Common myeloid progenitor, CD34-positive (primary cell): Measurements from ENCODE around the gene PSD4.
A peak's percentile ranks its signal among the peaks of the same experiment; 100 is the strongest.

Source experiments
- CTCF ChIA-PET: fragments of 350-600 bp; sonication (Branson Sonifier 250); formaldehyde crosslinking; loops from one replicate; lab custom pipeline; 2021; ENCODE audit warnings: antibody characterized with exemption; lab: Charles Lee
- POLR2A ChIA-PET: fragments of 350-600 bp; sonication (Branson Sonifier 250); formaldehyde crosslinking; loops from one replicate; lab custom pipeline; 2021; ENCODE audit warnings: antibody characterized with exemption; lab: Charles Lee
- DNase-seq, 3 donors: peaks; one replicate each; pipeline versions ENCODE4 v3.0.0 to v3.0.0-alpha.2; 2013
- H3K27ac ChIP-seq, 2 experiments: 1 replicate in 1 of 2; 2 replicates in 1 of 2; pipeline ENCODE4 v1.7.0; 2013; ENCODE audit warnings: inconsistent platforms in 2 of 2, low read length in 2 of 2, mild to moderate bottlenecking in 2 of 2, low read depth in 1 of 2, moderate library complexity in 1 of 2; ENCODE audit not compliant: severe bottlenecking in 2 of 2, insufficient read depth in 1 of 2, poor library complexity in 1 of 2
- H3K27me3 ChIP-seq, 5 experiments: replicated peaks in 2 of 5; 1 replicate in 3 of 5; 2 replicates in 2 of 5; pipeline versions ENCODE4 v1.6.1 to v1.7.0; 2013; ENCODE audit warnings: low read length in 4 of 5, mild to moderate bottlenecking in 2 of 5, moderate library complexity in 2 of 5, inconsistent platforms in 1 of 5; ENCODE audit not compliant: insufficient read depth in 5 of 5, control insufficient read depth in 4 of 5
- H3K36me3 ChIP-seq, 4 experiments: 1 replicate in 2 of 4; 2 replicates in 2 of 4; pipeline versions ENCODE4 v1.6.1 to v1.7.0; 2013; ENCODE audit warnings: low read length in 3 of 4, control low read depth in 1 of 4, mild to moderate bottlenecking in 1 of 4; ENCODE audit not compliant: control insufficient read depth in 4 of 4, insufficient read depth in 4 of 4
- H3K4me1 ChIP-seq, 4 experiments: 1 replicate in 3 of 4; 2 replicates in 1 of 4; pipeline versions ENCODE4 v1.6.1 to v1.7.1; 2013; ENCODE audit warnings: low read length in 3 of 4, mild to moderate bottlenecking in 3 of 4, control low read depth in 1 of 4, inconsistent platforms in 1 of 4, moderate library complexity in 1 of 4; ENCODE audit not compliant: control insufficient read depth in 4 of 4, insufficient read depth in 4 of 4; ENCODE audit errors: control extremely low read depth in 1 of 4
- H3K4me3 ChIP-seq, 7 experiments: 1 replicate in 4 of 7; 2 replicates in 3 of 7; pipeline versions ENCODE4 v1.5.1 to v1.7.0; 2013; ENCODE audit warnings: mild to moderate bottlenecking in 7 of 7, low read length in 6 of 7, moderate library complexity in 6 of 7, inconsistent platforms in 2 of 7, low read depth in 2 of 7, control low read depth in 1 of 7; ENCODE audit not compliant: insufficient read depth in 4 of 7, control insufficient read depth in 1 of 7; ENCODE audit errors: extremely low read depth in 1 of 7
- H3K9me3 ChIP-seq, 5 experiments: 1 replicate in 4 of 5; 2 replicates in 1 of 5; pipeline versions ENCODE4 v1.6.1 to v1.7.1; 2013; ENCODE audit warnings: low read length in 4 of 5, mild to moderate bottlenecking in 2 of 5, inconsistent platforms in 1 of 5, low read depth in 1 of 5, moderate library complexity in 1 of 5; ENCODE audit not compliant: control insufficient read depth in 4 of 5, insufficient read depth in 2 of 5; ENCODE audit errors: control extremely low read depth in 1 of 5
- WGBS: methylation state at CpG from one replicate; pipeline ENCODE4 v1.1.5; 2013; ENCODE audit not compliant: insufficient coverage; 5-methylcytosine and 5-hydroxymethylcytosine counted together

PSD4 gene

GRCh38 chr2:113136828-113137775 is 36.7 kb upstream of the PSD4 start:
- WGBS, result 43% methylated on average over 7 of the region's 8 CpGs
- no peak overlapping the region for H3K27ac ChIP-seq
- POLR2A ChIA-PET, result no interaction called here

GRCh38 chr2:113137827-113138226 is 35.9 kb upstream of the PSD4 start:
- CTCF ChIA-PET, result interaction anchor here (0.7 to 13.0 kb wide), 30 partner anchors 8 to 252 kb away, joined by 3 to 286 read pairs (median 6); partner anchors contain the start of genes IL1RN and PSD4
- no peak for DNase-seq
- WGBS, result no CpG with 5 or more reads among the region's 1 CpG
- Histone ChIP-seq H3K4me1 (peaks cover 0 to 14% (median 2%) of the 10 kb centered on the region in 4 experiments), H3K27ac (no peak overlapping the region), H3K4me3 (no peak overlapping the region), H3K9me3 (no peaks in the 10 kb centered on the region), H3K36me3 (no peaks in the 10 kb centered on the region), H3K27me3 (no peaks in the 10 kb centered on the region)
- POLR2A ChIA-PET, result interaction anchor here (0.5 to 1.0 kb wide), 2 partner anchors 58 to 162 kb away, joined by 3 read pairs; no protein-coding TSS in a partner anchor

More at GRCh38 chr2:113136828-113137775, 36.7 kb upstream of the PSD4 start:
- Histone ChIP-seq H3K9me3 (no peaks in the 10 kb centered on the region), H3K27me3 (no peaks in the 10 kb centered on the region), H3K36me3 (no peaks in the 10 kb centered on the region), H3K4me1 (peaks cover 0 to 14% (median 2%) of the 10 kb centered on the region in 4 experiments), H3K4me3 (no peak overlapping the region)
- CTCF ChIA-PET, result interaction anchor here (0.8 to 13.0 kb wide), 24 partner anchors 9 to 253 kb away, joined by 3 to 286 read pairs (median 8); partner anchors contain the start of genes IL1RN and PSD4
- DNase-seq, result peak; percentile 39 to 63 (median 49)

- H3K9me3 ChIP-seq, result no peaks in the 10 kb centered on the region
- POLR2A ChIA-PET, result interaction anchor here (0.5 to 1.0 kb wide), 3 partner anchors 10 to 161 kb away, joined by 3 read pairs; no protein-coding TSS in a partner anchor
- peak; percentile 82 to 91 (median 82) for DNase-seq
- no peaks in the 10 kb centered on the region for H3K27me3 ChIP-seq
- no peaks in the 10 kb centered on the region for H3K36me3 ChIP-seq
- WGBS, result 30% methylated on average over 8 of the region's 13 CpGs
- peaks cover 0 to 13% (median 1%) of the 10 kb centered on the region in 4 experiments for H3K4me1 ChIP-seq
- no peak overlapping the region for H3K27ac ChIP-seq
- CTCF ChIA-PET, result interaction anchor here (0.7 to 13.0 kb wide), 30 partner anchors 7 to 269 kb away, joined by 3 to 286 read pairs (median 6); partner anchors contain the start of genes IL1RN and PSD4
- peak overlapping the region in 3 of 7 experiments; percentile 34 to 57 (median 35) for H3K4me3 ChIP-seq
These were observed 35.1 kb upstream of the PSD4 start for GRCh38 chr2:113138428-113139322.

GRCh38 chr2:113141451-113141850 is 32.3 kb upstream of the PSD4 start:
- Histone ChIP-seq H3K27ac (no peak overlapping the region), H3K36me3 (no peaks in the 10 kb centered on the region), H3K4me3 (no peak overlapping the region), H3K4me1 (peaks cover 0 to 7% (median under 1%) of the 10 kb centered on the region in 4 experiments), H3K9me3 (no peaks in the 10 kb centered on the region), H3K27me3 (no peaks in the 10 kb centered on the region)
- ChIA-PET CTCF (interaction anchor here (1.2 to 13.0 kb wide), 7 partner anchors 32 to 229 kb away, joined by 3 to 286 read pairs (median 66); partner anchors contain the start of gene PSD4), POLR2A (interaction anchor here (0.6 kb wide), 1 partner anchor 53 kb away, joined by 6 read pairs; no protein-coding TSS in a partner anchor)
- WGBS, result 96% methylated on average over 5 of the region's 6 CpGs
- DNase-seq, result no peak

GRCh38 chr2:113142290-113142689 is 31.5 kb upstream of the PSD4 start:
- Histone ChIP-seq H3K27me3 (no peaks in the 10 kb centered on the region), H3K9me3 (no peaks in the 10 kb centered on the region), H3K4me3 (no peak overlapping the region), H3K27ac (no peak overlapping the region), H3K36me3 (no peaks in the 10 kb centered on the region), H3K4me1 (peaks cover 0 to 7% (median under 1%) of the 10 kb centered on the region in 4 experiments)
- DNase-seq, result no peak
- ChIA-PET CTCF (interaction anchor here (0.7 to 13.0 kb wide), 6 partner anchors 31 to 98 kb away, joined by 3 to 286 read pairs (median 48); partner anchors contain the start of gene PSD4), POLR2A (no interaction called here)
- WGBS, result 100% methylated on average over 1 of the region's 2 CpGs

- POLR2A ChIA-PET, result no interaction called here
- no peaks in the 10 kb centered on the region for H3K27me3 ChIP-seq
- CTCF ChIA-PET, result interaction anchor here (1.1 to 12.1 kb wide), 3 partner anchors 11 to 62 kb away, joined by 3 to 127 read pairs (median 3); no protein-coding TSS in a partner anchor
- no peak overlapping the region for H3K4me3 ChIP-seq
- H3K27ac ChIP-seq, result no peak overlapping the region
- no peaks in the 10 kb centered on the region for H3K9me3 ChIP-seq
- no peaks in the 10 kb centered on the region for H3K4me1 ChIP-seq
- no peak for DNase-seq
- WGBS, result 100% methylated on average over 3 of the region's 4 CpGs
- H3K36me3 ChIP-seq, result no peaks in the 10 kb centered on the region
These were observed 29.5 kb upstream of the PSD4 start for GRCh38 chr2:113144259-113144658.
